HepG2 (cell line): ENCODE data around the gene SPAG9. TPM values are rescaled to one million over a fixed set of nuclear protein-coding genes. Genes with fewer than 3 reads are reported as not detected.

ENCODE experiments used
- REPIN1 ChIP-seq: sonication (generic); formaldehyde crosslinking; IDR thresholded peaks from 2 replicates; pipeline ENCODE4 v1.8.0; 2022; ENCODE audit warnings: missing genetic modification reagents, low read depth, mild to moderate bottlenecking, borderline replicate concordance
- UBTF ChIP-seq: sonication (generic); formaldehyde crosslinking; IDR thresholded peaks from 2 replicates; pipeline ENCODE4 v1.4.0; 2020; ENCODE audit warnings: mild to moderate bottlenecking, missing genetic modification reagents
- ZBTB42 ChIP-seq: sonication (generic); formaldehyde crosslinking; IDR thresholded peaks from 2 replicates; pipeline ENCODE4 v1.5.0; 2020; ENCODE audit warnings: mild to moderate bottlenecking, missing genetic modification reagents
- ZFP41 ChIP-seq: sonication (generic); formaldehyde crosslinking; IDR thresholded peaks from 2 replicates; pipeline ENCODE4 v1.4.0; 2020; ENCODE audit warnings: mild to moderate bottlenecking, missing genetic modification reagents, borderline replicate concordance
- ZNF44 ChIP-seq: sonication (generic); formaldehyde crosslinking; IDR thresholded peaks from 2 replicates; pipeline ENCODE4 v1.5.1; 2020; ENCODE audit warnings: mild to moderate bottlenecking, missing genetic modification reagents
- ZNF781 ChIP-seq: sonication (generic); formaldehyde crosslinking; IDR thresholded peaks from 2 replicates; pipeline ENCODE4 v1.5.1; 2020; ENCODE audit warnings: borderline replicate concordance, mild to moderate bottlenecking, missing genetic modification reagents; ENCODE audit errors: not compliant biosample characterization
- ZNF782 ChIP-seq: sonication (generic); formaldehyde crosslinking; IDR thresholded peaks from 2 replicates; pipeline ENCODE4 v1.4.0; 2020; ENCODE audit warnings: missing genetic modification reagents, mild to moderate bottlenecking, borderline replicate concordance
- ZNF883 ChIP-seq: sonication (generic); formaldehyde crosslinking; IDR thresholded peaks from 2 replicates; pipeline ENCODE4 v1.5.1; 2020; ENCODE audit warnings: mild to moderate bottlenecking, missing genetic modification reagents; ENCODE audit errors: not compliant biosample characterization
- polyA plus RNA-seq, 8 experiments: library from polyadenylated mRNA; depleted of rRNA in 3 of 8; stranded (reverse) in 7 of 8; unstranded in 1 of 8; fragments of >200 nt; fragmentation: Illumina TruSeq in 4 of 8; extraction: Trizol in 4 of 8; gene quantifications; 2 replicates each; pipeline versions ENCODE4 v1.2.1 to v1.2.3, GENCODE V29; 2011 to 2016; ENCODE audit warnings: low read depth in 4 of 8, missing spikeins in 1 of 8, mixed read lengths in 1 of 8; ENCODE audit not compliant: insufficient read depth in 1 of 8
- total RNA-seq, 5 experiments: library from RNA; depleted of rRNA; stranded (reverse); fragments of >200 nt; fragmentation: Illumina TruSeq; extraction: Trizol; gene quantifications; 2 replicates each; pipeline ENCODE4 v1.2.3, GENCODE V29; 2016; ENCODE audit warnings: low read depth in 1 of 5
- TF ChIP-seq, protein P1 (sequence below): fragments of 450-650 bp; IDR thresholded peaks from 2 replicates; pipeline ENCODE4 v1.6.1; 2017; ENCODE audit warnings: mild to moderate bottlenecking
- TF ChIP-seq, protein P2 (sequence below): sonication (generic); formaldehyde crosslinking; IDR thresholded peaks from 2 replicates; pipeline ENCODE4 v1.4.0; 2020; ENCODE audit warnings: mild to moderate bottlenecking, missing genetic modification reagents, borderline replicate concordance
- TF ChIP-seq, protein P3 (sequence below): sonication (generic); formaldehyde crosslinking; IDR thresholded peaks from 2 replicates; pipeline ENCODE4 v1.5.0; 2020; ENCODE audit warnings: missing genetic modification reagents, mild to moderate bottlenecking, borderline replicate concordance
- TF ChIP-seq, protein P4 (sequence below), 2 experiments: sonication (generic) in 1 of 2; formaldehyde crosslinking in 1 of 2; IDR thresholded peaks; 2 replicates each; pipeline versions ENCODE4 v1.5.1 to v1.6.1; 2011 to 2020; ENCODE audit warnings: borderline replicate concordance in 1 of 2, low read depth in 1 of 2, low read length in 1 of 2, mild to moderate bottlenecking in 1 of 2, missing genetic modification reagents in 1 of 2, moderate library complexity in 1 of 2

The SPAG9 gene
- total and polyA plus RNA-seq, 2 of the 13 experiments (the other 11 are each of a cell fraction or from before 2014, with no cell fraction given), result 43.2 to 78.6 TPM

- peak; percentile 45 for TF ChIP-seq REPIN1
- TF ChIP-seq ZNF883, result peak; percentile 83
- no peak; the same call in 1 of the 2 replicates for TF ChIP-seq ZNF782 (CRISPR knock-in tag)
- no peak for TF ChIP-seq ZBTB42 (CRISPR knock-in tag)
- TF ChIP-seq UBTF (CRISPR knock-in tag), result peak; percentile 99
- TF ChIP-seq, protein P1, sequence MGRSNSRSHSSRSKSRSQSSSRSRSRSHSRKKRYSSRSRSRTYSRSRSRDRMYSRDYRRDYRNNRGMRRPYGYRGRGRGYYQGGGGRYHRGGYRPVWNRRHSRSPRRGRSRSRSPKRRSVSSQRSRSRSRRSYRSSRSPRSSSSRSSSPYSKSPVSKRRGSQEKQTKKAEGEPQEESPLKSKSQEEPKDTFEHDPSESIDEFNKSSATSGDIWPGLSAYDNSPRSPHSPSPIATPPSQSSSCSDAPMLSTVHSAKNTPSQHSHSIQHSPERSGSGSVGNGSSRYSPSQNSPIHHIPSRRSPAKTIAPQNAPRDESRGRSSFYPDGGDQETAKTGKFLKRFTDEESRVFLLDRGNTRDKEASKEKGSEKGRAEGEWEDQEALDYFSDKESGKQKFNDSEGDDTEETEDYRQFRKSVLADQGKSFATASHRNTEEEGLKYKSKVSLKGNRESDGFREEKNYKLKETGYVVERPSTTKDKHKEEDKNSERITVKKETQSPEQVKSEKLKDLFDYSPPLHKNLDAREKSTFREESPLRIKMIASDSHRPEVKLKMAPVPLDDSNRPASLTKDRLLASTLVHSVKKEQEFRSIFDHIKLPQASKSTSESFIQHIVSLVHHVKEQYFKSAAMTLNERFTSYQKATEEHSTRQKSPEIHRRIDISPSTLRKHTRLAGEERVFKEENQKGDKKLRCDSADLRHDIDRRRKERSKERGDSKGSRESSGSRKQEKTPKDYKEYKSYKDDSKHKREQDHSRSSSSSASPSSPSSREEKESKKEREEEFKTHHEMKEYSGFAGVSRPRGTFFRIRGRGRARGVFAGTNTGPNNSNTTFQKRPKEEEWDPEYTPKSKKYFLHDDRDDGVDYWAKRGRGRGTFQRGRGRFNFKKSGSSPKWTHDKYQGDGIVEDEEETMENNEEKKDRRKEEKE, result no peak
- TF ChIP-seq, protein P2, sequence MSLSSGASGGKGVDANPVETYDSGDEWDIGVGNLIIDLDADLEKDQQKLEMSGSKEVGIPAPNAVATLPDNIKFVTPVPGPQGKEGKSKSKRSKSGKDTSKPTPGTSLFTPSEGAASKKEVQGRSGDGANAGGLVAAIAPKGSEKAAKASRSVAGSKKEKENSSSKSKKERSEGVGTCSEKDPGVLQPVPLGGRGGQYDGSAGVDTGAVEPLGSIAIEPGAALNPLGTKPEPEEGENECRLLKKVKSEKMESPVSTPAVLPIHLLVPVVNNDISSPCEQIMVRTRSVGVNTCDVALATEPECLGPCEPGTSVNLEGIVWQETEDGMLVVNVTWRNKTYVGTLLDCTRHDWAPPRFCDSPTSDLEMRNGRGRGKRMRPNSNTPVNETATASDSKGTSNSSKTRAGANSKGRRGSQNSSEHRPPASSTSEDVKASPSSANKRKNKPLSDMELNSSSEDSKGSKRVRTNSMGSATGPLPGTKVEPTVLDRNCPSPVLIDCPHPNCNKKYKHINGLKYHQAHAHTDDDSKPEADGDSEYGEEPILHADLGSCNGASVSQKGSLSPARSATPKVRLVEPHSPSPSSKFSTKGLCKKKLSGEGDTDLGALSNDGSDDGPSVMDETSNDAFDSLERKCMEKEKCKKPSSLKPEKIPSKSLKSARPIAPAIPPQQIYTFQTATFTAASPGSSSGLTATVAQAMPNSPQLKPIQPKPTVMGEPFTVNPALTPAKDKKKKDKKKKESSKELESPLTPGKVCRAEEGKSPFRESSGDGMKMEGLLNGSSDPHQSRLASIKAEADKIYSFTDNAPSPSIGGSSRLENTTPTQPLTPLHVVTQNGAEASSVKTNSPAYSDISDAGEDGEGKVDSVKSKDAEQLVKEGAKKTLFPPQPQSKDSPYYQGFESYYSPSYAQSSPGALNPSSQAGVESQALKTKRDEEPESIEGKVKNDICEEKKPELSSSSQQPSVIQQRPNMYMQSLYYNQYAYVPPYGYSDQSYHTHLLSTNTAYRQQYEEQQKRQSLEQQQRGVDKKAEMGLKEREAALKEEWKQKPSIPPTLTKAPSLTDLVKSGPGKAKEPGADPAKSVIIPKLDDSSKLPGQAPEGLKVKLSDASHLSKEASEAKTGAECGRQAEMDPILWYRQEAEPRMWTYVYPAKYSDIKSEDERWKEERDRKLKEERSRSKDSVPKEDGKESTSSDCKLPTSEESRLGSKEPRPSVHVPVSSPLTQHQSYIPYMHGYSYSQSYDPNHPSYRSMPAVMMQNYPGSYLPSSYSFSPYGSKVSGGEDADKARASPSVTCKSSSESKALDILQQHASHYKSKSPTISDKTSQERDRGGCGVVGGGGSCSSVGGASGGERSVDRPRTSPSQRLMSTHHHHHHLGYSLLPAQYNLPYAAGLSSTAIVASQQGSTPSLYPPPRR (CRISPR knock-in tag), result peak; percentile 68
- TF ChIP-seq ZNF44 (CRISPR knock-in tag), result peak; percentile 70; the same call in 1 of the 2 replicates
- TF ChIP-seq, protein P3, sequence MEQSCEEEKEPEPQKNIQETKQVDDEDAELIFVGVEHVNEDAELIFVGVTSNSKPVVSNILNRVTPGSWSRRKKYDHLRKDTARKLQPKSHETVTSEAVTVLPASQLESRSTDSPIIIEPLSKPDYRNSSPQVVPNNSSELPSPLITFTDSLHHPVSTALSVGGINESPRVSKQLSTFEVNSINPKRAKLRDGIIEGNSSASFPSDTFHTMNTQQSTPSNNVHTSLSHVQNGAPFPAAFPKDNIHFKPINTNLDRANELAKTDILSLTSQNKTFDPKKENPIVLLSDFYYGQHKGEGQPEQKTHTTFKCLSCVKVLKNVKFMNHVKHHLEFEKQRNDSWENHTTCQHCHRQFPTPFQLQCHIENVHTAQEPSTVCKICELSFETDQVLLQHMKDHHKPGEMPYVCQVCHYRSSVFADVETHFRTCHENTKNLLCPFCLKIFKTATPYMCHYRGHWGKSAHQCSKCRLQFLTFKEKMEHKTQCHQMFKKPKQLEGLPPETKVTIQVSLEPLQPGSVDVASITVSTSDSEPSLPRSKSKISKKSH (CRISPR knock-in tag), result peak; percentile 56; the same call in 1 of the 2 replicates
- TF ChIP-seq ZNF781, result no peak
- no peak for TF ChIP-seq ZFP41
- TF ChIP-seq, protein P4, sequence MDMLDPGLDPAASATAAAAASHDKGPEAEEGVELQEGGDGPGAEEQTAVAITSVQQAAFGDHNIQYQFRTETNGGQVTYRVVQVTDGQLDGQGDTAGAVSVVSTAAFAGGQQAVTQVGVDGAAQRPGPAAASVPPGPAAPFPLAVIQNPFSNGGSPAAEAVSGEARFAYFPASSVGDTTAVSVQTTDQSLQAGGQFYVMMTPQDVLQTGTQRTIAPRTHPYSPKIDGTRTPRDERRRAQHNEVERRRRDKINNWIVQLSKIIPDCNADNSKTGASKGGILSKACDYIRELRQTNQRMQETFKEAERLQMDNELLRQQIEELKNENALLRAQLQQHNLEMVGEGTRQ (IDR thresholded peaks at IDR 0.05; ENCODE audit: low read depth, low read length), result no peak
- TF ChIP-seq, protein P4 (CRISPR knock-in tag; IDR thresholded peaks at IDR 0.05; ENCODE audit: borderline replicate concordance), result no peak
Observed at GRCh38 chr17:50931144-50931908, 189.3 kb downstream of the SPAG9 start (continued).
